HG02763 (cell line): ENCODE data around the gene ADARB1.

Experiments
- ATAC-seq: cut with Tn5 transposase; IDR thresholded peaks from one replicate; pipeline ENCODE4 v1.9.1; 2021; ENCODE audit warnings: mild to moderate bottlenecking, moderate library complexity; ENCODE audit not compliant: unreplicated experiment

Gene ADARB1

DNA sequence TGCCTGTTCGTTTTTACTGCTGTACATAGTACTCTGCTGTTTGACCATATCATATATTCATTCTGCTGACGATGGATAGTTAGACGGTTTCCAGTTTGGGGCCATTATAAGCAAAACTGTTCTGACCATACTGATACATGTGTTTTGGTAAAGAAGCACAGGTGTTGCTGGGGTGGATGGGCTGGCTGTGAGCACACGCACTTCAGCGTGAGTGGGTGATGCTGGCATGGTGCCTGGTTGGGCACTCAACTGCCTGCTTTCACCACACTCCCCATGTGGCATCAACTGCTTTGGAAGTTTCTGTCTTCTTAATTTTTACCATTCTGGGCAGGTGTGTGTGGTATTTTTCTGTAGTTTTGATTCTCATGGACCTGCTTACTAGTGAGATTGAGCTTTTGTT lies 37.3 kb downstream of the ADARB1 start:
- no peak for ATAC-seq

DNA sequence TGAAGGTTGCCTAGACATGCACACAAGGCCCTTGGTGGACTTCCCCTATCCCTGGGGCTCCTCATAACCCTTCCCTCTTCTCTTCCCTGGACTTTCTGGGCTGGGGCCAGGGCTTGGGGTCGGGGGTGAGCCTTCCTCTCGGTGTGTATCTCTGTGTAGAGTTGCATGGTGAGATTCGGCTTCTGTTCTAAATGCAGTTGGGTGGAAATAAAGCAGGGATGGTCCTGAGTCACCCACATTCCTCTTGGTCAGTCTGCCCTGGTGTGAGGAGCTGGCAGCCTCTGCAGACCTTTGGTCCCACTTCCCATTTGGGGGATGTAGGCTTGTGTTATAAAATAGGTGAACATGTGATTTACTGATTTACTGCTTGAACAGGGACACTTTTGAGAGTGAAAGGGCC lies 38.0 kb downstream of the ADARB1 start:
- no peak for ATAC-seq

- ATAC-seq, result no peak
These were observed 39.2 kb downstream of the ADARB1 start for GRCh38 chr21:45113543-45113942.

- no peak for ATAC-seq
These were observed 39.7 kb downstream of the ADARB1 start for GRCh38 chr21:45114072-45114471.

- no peak for ATAC-seq
These were observed 40.1 kb downstream of the ADARB1 start for GRCh38 chr21:45114475-45114874.

- no peak for ATAC-seq
These were observed 40.8 kb downstream of the ADARB1 start for GRCh38 chr21:45115141-45115540.

- ATAC-seq, result no peak
These were observed 41.7 kb downstream of the ADARB1 start for GRCh38 chr21:45116066-45116465.

DNA sequence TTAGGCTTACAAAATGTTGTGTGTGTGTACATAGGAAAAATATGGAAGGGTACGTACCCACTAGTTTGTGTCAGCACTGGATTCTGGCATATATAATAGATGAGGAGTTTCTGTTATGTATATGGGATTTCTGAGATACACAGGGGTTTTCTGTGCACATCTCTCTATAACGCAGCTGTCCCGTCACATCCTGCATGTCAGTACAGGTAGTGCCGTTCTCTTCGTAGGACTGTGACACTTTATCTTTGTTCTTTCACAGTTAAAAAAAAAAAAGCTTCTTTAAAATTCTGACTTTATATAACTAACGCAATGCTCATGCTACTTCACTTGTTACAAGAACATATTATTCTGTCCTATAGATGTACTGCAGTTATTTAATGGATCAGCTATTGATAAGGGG lies 42.9 kb downstream of the ADARB1 start:
- ATAC-seq, result no peak

DNA sequence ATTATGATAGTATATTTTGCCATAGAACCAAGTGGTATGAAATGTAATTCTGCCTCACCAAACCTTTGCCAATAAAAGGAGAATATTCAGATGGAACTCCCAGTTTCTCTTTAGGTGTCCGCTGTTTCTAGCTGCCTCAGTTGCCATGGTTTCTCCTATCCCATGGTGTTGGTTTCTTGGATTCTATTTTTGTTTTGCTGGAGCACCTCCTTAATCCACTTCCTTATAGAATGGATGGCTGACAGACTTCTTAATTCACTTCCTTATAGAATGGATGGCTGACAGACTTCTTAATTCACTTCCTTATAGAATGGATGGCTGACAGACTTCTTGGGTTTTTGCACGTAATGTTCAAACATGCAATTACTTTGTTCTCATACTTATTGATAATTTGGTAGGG lies 43.7 kb downstream of the ADARB1 start:
- no peak for ATAC-seq

- ATAC-seq, result no peak
These were observed 45.4 kb downstream of the ADARB1 start for GRCh38 chr21:45119812-45120211.

GRCh38 chr21:45120975-45121374 lies 46.6 kb downstream of the ADARB1 start:
- ATAC-seq, result no peak

DNA sequence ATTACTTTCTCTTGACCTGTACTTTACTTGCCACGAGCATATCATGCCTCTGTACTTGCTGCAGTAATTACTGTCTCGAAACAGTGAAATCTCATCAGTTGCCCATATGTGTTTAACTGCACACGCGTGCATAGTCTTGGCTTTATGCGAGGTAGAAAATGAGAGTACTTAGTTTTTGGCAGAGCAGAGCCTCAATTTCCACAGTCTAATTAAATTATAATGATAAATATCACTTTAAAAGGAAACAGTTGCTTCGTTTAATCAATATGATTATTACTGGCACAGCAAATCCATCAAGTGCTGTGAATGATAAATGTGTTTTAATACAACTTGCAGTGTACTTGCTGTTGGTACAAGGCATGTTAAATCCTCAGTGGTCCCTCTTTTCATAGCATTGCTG lies 47.6 kb downstream of the ADARB1 start:
- ATAC-seq, result no peak

- no peak for ATAC-seq
These were observed 48.2 kb downstream of the ADARB1 start for GRCh38 chr21:45122432-45123132.

- ATAC-seq, result no peak
These were observed 49.1 kb downstream of the ADARB1 start for GRCh38 chr21:45123440-45123839.

GRCh38 chr21:45124596-45124995 lies 50.2 kb downstream of the ADARB1 start:
- no peak for ATAC-seq

GRCh38 chr21:45125357-45125756 lies 51.0 kb downstream of the ADARB1 start:
- no peak for ATAC-seq

DNA sequence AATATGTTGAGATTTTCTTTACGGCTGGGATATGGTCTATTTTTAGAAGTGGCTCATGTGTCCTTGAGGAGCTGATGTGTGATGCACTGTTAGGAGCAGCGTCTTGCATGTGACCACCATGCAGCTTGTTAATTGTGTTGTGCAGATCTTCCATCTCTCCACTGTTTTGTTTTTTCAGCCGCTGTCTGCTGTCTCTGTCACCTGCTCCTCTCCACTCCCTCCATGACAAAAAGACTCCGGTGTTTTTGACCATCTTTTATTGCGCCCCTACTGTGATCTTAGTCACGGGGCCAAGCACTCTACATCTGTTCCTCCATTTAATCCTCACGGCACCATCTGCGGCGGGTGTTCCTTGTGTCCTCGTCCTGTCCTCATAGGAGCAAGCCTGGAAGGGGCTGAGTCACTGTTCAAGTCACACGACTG lies 51.8 kb downstream of the ADARB1 start:
- ATAC-seq, result no peak

GRCh38 chr21:45126983-45127382 lies 52.6 kb downstream of the ADARB1 start:
- no peak for ATAC-seq

- no peak for ATAC-seq
These were observed 53.6 kb downstream of the ADARB1 start for GRCh38 chr21:45127937-45128336.

DNA sequence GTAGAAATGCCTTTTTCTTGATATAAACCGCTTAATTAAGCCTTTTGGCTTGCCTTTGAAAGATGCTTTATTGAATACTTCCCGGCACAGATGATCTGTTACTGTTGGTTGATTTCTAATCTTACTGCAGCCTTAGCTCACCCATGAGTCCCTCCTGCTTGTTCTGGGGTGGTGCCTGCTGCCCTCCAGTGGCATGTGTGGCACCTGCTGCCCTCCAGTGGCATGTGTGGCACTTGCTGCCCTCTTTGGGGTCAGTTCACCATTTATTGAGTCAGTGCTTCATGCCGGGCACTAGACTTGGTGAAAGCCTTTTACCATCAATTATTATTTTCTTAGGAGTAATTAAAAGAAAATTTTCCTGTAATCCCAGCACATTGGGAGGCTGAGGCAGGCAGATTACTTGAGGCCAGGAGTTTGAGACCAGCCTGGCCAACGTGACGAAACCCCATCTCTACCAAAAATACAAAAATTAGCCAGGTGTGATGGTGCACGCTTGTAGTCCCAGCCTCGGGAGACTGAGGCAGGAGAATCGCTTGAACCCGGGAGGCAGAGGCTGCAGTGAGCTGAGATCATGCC lies 54.3 kb downstream of the ADARB1 start:
- ATAC-seq, result peak; percentile 48

GRCh38 chr21:45129189-45129923 lies 55.0 kb downstream of the ADARB1 start:
- ATAC-seq, result no peak

DNA sequence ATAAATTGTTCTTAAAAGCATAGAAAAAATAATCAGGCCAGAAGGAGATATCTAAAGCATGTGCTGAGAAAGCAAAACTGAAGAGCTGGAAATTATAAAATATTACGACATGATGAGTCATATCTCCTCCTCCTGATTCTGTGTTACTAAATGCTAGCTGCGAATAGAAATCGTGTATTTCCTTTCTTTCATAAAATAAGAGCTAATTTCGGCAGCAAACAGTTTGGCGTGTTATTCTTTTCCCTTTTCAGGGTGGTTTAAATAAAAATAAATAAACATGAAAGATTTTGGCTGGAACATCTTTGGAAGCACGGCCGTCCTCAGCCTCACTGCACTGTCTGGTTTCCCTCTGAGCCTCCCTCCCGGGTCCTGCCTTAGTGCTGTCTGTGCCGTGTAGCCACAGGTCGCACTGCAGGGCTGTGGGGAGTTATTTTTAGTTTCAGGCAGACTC lies 56.0 kb downstream of the ADARB1 start:
- ATAC-seq, result no peak
